Heart left ventricle (tissue), 13 donors: ENCODE measurements around the gene GGTA1.

Experiments
- CTCF ChIP-seq, 12 donors: fragments of 200-600 bp; sonication (generic) in 4 of 12; IDR thresholded peaks; one replicate each; pipeline versions ENCODE4 v1.5.0 to v1.8.0; 2018 to 2022; ENCODE audit warnings: antibody characterized with exemption in 12 of 12, mild to moderate bottlenecking in 5 of 12
- POLR2A ChIP-seq, 2 donors: fragments of 450-650 bp; IDR thresholded peaks; one replicate each; pipeline ENCODE4 v1.6.1; 2017; ENCODE audit warnings: antibody characterized with exemption in 2 of 2, mild to moderate bottlenecking in 2 of 2, moderate library complexity in 2 of 2
- donor health status: ischemic (EF 13 %, LVEDD 7.1; RV severe dilation, severe dysfunction).
- donor health status: DM: no; HTN: yes; CAD: no.
- donor health status: DM: no; HTN: no; CAD: no.
- donor health status: ischemic (EF 25% LVEDD 6.9; RV normal size, moderate dysfunction).
- donor health status: ischemic (EF 25% LVEDD 5.7; RV mildly dilated, moderate dysfunction).
- donor health status: ischemic (EF 35%, LVEDD 5.7; RV mildly dilated, moderate dysfunction).
- donor health status: nonischemic (EF 11% LVEDD 7.7; RV severe dilation, severe dysfunction).
- donor health status: DM: yes; HTN: yes; CAD: no.
- donor health status: PGD.
- donor health status: ischemic (EF 29% LVEDD 5.4; RV normal size, mild dysfunction).
- donor health status: nonischemic (EF 23%, LVEDD 6.1; RV moderate dilation, normal function).

GRCh38 chr9:121466142-121466541, 33.5 kb downstream of the GGTA1 start:
- TF ChIP-seq POLR2A (IDR thresholded peaks at IDR 0.05) (no peak), CTCF (IDR thresholded peaks at IDR 0.05) (no peak)
